K562 (cell line): Measurements from ENCODE around the gene SLC34A3. TPM values are rescaled to one million over a fixed set of nuclear protein-coding genes. Genes with fewer than 3 reads are reported as not detected.

Experiments used
- ARID2 ChIP-seq: fragments of 450-650 bp; IDR thresholded peaks from 2 replicates; pipeline ENCODE4 v1.6.1; 2017; ENCODE audit warnings: antibody characterized with exemption, mild to moderate bottlenecking
- C11orf30 ChIP-seq: fragments of 450-650 bp; IDR thresholded peaks from 2 replicates; pipeline ENCODE4 v1.6.1; 2016; ENCODE audit warnings: low read depth, mild to moderate bottlenecking
- MEIS2 ChIP-seq: fragments of 450-650 bp; IDR thresholded peaks from 2 replicates; pipeline ENCODE4 v1.6.1; 2014; ENCODE audit warnings: mild to moderate bottlenecking; ENCODE audit not compliant: partially characterized antibody
- POLR3G ChIP-seq: IDR thresholded peaks from 2 replicates; pipeline ENCODE4 v1.6.1; 2011; ENCODE audit not compliant: insufficient read length, insufficient replicate concordance; ENCODE audit errors: extremely low read depth
- SP1 ChIP-seq: sonication (generic); formaldehyde crosslinking; IDR thresholded peaks from 2 replicates; pipeline ENCODE4 v1.8.1; 2022; ENCODE audit warnings: mild to moderate bottlenecking, missing genetic modification reagents
- SP2 ChIP-seq: IDR thresholded peaks from 2 replicates; pipeline ENCODE4 v1.6.1; 2011; ENCODE audit warnings: mild to moderate bottlenecking, low read depth, low read length, moderate library complexity; ENCODE audit not compliant: poor library complexity, severe bottlenecking; ENCODE audit errors: extremely low read depth
- ZNF121 ChIP-seq: sonication (generic); formaldehyde crosslinking; conservative IDR thresholded peaks from 2 replicates; pipeline ENCODE4 v1.8.0; 2022; ENCODE audit warnings: missing genetic modification reagents
- ZNF431 ChIP-seq: sonication (generic); formaldehyde crosslinking; IDR thresholded peaks from 2 replicates; pipeline ENCODE4 v1.8.0; 2022; ENCODE audit warnings: mild to moderate bottlenecking, missing genetic modification reagents
- polyA plus RNA-seq, 8 experiments: library from polyadenylated mRNA; depleted of rRNA in 4 of 8; stranded (reverse) in 5 of 8; unstranded in 3 of 8; fragments of >200 nt; fragmentation: Nextera tagmentation in 2 of 8; fragmentation: Illumina TruSeq in 1 of 8; extraction: Ambion mirVana in 2 of 8; extraction: Trizol in 1 of 8; gene quantifications; 2 replicates each; pipeline versions ENCODE4 v1.2.1 to v1.2.3, GENCODE V29; 2011 to 2014; ENCODE audit warnings: inconsistent platforms in 1 of 8, missing spikeins in 1 of 8
- total RNA-seq, 7 experiments: library from RNA; depleted of rRNA in 6 of 7; stranded (reverse); fragments of >200 nt in 6 of 7; fragmentation: Illumina TruSeq in 2 of 7; extraction: Trizol in 2 of 7; gene quantifications; 2 replicates each; pipeline versions ENCODE4 v1.2.1 to v1.2.3, GENCODE V29; 2011 to 2021; ENCODE audit warnings: low replicate concordance in 1 of 7
- TF ChIP-seq, protein P1 (sequence below), 2 experiments: IDR thresholded peaks in 1 of 2; conservative IDR thresholded peaks in 1 of 2; 2 replicates each; pipeline ENCODE4 v1.6.1; 2016; ENCODE audit warnings: low read depth in 2 of 2, mild to moderate bottlenecking in 1 of 2, missing compliant biosample characterization in 1 of 2, missing genetic modification characterization in 1 of 2, moderate library complexity in 1 of 2
- TF ChIP-seq, protein P2 (sequence below), 2 experiments: fragments of 450-650 bp in 1 of 2; sonication (generic) in 1 of 2; formaldehyde crosslinking in 1 of 2; IDR thresholded peaks in 1 of 2; conservative IDR thresholded peaks in 1 of 2; 2 replicates each; pipeline versions ENCODE4 v1.6.1 to v1.8.1; 2016 to 2023; ENCODE audit warnings: mild to moderate bottlenecking in 2 of 2, moderate library complexity in 2 of 2, inconsistent platforms in 1 of 2, missing genetic modification reagents in 1 of 2
- TF ChIP-seq, protein P3 (sequence below), 3 experiments: fragments of 200-800 bp in 1 of 3; fragments of 250-450 bp in 1 of 3; fragments of 450-650 bp in 1 of 3; sonication (Bioruptor Pico) in 1 of 3; sonication (Bioruptor generic) in 1 of 3; formaldehyde crosslinking in 1 of 3; IDR thresholded peaks; 2 replicates each; pipeline versions ENCODE4 v1.6.1 to v1.8.0; 2016 to 2022; ENCODE audit warnings: mild to moderate bottlenecking in 2 of 3, missing genetic modification characterization in 2 of 3, missing compliant biosample characterization in 1 of 3, moderate library complexity in 1 of 3
- TF ChIP-seq, protein P4 (sequence below): fragments of 200-800 bp; sonication (Bioruptor generic); IDR thresholded peaks from 2 replicates; pipeline ENCODE4 v1.6.1; 2017; ENCODE audit warnings: missing genetic modification characterization, missing compliant biosample characterization
- TF ChIP-seq, protein P5 (sequence below): fragments of 450-650 bp; IDR thresholded peaks from 2 replicates; pipeline ENCODE4 v1.6.1; 2016
- TF ChIP-seq, protein P6 (sequence below): fragments of 450-650 bp; IDR thresholded peaks from 2 replicates; pipeline ENCODE4 v1.6.1; 2016; ENCODE audit warnings: low read depth, mild to moderate bottlenecking, moderate library complexity

The SLC34A3 gene
- total and polyA plus RNA-seq, 9 of the 15 experiments (the other 6 are each of a cell fraction or from before 2014, with no cell fraction given): not detected

DNA sequence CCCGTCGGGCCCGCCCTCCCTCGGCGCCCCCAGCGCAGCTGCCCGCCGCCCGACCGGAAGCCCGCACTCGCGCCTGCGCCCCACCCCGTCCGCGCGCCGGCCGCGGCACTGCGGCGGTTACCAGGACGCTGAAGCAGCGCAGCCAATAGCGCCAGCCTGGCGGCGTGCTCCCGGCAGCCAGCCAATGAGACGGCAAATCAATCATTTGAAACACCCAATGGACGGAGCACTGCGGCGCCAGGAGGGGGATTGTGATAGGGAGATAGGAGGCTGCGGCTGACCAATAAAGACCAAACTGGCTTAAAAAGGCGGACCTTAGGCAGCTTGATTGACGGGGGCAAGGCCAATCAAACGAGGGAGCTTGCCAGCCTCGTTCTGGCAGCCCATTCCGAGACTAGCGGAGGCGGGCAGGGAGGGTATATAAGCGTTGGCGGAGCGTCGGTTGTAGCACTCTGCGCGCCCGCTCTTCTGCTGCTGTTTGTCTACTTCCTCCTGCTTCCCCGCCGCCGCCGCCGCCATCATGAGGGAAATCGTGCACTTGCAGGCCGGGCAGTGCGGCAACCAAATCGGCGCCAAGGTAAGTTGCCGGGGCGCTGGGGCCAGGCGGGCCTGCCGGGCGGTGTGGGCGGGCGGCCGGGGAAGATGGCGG is 10.3 kb downstream of the SLC34A3 start, which contains the start of gene TUBB4B (continued):
- TF ChIP-seq, protein P1, sequence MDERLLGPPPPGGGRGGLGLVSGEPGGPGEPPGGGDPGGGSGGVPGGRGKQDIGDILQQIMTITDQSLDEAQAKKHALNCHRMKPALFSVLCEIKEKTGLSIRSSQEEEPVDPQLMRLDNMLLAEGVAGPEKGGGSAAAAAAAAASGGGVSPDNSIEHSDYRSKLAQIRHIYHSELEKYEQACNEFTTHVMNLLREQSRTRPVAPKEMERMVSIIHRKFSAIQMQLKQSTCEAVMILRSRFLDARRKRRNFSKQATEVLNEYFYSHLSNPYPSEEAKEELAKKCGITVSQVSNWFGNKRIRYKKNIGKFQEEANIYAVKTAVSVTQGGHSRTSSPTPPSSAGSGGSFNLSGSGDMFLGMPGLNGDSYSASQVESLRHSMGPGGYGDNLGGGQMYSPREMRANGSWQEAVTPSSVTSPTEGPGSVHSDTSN (CRISPR knock-in tag; IDR thresholded peaks at IDR 0.05; ENCODE audit: low read depth): peak; percentile 99
- TF ChIP-seq, protein P1 (tag; conservative IDR thresholded peaks at IDR 0.05; ENCODE audit: low read depth): peak; percentile 100
- peak; percentile 94 for TF ChIP-seq SP2
- TF ChIP-seq, protein P2, sequence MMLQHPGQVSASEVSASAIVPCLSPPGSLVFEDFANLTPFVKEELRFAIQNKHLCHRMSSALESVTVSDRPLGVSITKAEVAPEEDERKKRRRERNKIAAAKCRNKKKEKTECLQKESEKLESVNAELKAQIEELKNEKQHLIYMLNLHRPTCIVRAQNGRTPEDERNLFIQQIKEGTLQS (IDR thresholded peaks at IDR 0.05): no peak
- TF ChIP-seq, protein P2 (CRISPR knock-in tag; conservative IDR thresholded peaks at IDR 0.05): 0 out of 2 replicates have a peak, but pooled peaks have one; percentile 40
- TF ChIP-seq ZNF431 (CRISPR knock-in tag): no peak
- TF ChIP-seq, protein P3, sequence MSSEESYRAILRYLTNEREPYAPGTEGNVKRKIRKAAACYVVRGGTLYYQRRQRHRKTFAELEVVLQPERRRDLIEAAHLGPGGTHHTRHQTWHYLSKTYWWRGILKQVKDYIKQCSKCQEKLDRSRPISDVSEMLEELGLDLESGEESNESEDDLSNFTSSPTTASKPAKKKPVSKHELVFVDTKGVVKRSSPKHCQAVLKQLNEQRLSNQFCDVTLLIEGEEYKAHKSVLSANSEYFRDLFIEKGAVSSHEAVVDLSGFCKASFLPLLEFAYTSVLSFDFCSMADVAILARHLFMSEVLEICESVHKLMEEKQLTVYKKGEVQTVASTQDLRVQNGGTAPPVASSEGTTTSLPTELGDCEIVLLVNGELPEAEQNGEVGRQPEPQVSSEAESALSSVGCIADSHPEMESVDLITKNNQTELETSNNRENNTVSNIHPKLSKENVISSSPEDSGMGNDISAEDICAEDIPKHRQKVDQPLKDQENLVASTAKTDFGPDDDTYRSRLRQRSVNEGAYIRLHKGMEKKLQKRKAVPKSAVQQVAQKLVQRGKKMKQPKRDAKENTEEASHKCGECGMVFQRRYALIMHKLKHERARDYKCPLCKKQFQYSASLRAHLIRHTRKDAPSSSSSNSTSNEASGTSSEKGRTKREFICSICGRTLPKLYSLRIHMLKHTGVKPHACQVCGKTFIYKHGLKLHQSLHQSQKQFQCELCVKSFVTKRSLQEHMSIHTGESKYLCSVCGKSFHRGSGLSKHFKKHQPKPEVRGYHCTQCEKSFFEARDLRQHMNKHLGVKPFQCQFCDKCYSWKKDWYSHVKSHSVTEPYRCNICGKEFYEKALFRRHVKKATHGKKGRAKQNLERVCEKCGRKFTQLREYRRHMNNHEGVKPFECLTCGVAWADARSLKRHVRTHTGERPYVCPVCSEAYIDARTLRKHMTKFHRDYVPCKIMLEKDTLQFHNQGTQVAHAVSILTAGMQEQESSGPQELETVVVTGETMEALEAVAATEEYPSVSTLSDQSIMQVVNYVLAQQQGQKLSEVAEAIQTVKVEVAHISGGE (CRISPR knock-in tag; IDR thresholded peaks at IDR 0.05): peak in 1 of 3 experiments; percentile 80; a peak in 2 of 6 replicates
- TF ChIP-seq, protein P4, sequence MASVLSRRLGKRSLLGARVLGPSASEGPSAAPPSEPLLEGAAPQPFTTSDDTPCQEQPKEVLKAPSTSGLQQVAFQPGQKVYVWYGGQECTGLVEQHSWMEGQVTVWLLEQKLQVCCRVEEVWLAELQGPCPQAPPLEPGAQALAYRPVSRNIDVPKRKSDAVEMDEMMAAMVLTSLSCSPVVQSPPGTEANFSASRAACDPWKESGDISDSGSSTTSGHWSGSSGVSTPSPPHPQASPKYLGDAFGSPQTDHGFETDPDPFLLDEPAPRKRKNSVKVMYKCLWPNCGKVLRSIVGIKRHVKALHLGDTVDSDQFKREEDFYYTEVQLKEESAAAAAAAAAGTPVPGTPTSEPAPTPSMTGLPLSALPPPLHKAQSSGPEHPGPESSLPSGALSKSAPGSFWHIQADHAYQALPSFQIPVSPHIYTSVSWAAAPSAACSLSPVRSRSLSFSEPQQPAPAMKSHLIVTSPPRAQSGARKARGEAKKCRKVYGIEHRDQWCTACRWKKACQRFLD (CRISPR knock-in tag): no peak
- no peak for TF ChIP-seq POLR3G
- TF ChIP-seq C11orf30: no peak
- TF ChIP-seq MEIS2: peak; percentile 88
- TF ChIP-seq, protein P5, sequence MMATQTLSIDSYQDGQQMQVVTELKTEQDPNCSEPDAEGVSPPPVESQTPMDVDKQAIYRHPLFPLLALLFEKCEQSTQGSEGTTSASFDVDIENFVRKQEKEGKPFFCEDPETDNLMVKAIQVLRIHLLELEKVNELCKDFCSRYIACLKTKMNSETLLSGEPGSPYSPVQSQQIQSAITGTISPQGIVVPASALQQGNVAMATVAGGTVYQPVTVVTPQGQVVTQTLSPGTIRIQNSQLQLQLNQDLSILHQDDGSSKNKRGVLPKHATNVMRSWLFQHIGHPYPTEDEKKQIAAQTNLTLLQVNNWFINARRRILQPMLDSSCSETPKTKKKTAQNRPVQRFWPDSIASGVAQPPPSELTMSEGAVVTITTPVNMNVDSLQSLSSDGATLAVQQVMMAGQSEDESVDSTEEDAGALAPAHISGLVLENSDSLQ: peak; percentile 100
- peak; percentile 95 for TF ChIP-seq SP1 (CRISPR knock-in tag)
- TF ChIP-seq ZNF121: no peak
- TF ChIP-seq, protein P6, sequence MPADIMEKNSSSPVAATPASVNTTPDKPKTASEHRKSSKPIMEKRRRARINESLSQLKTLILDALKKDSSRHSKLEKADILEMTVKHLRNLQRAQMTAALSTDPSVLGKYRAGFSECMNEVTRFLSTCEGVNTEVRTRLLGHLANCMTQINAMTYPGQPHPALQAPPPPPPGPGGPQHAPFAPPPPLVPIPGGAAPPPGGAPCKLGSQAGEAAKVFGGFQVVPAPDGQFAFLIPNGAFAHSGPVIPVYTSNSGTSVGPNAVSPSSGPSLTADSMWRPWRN: no peak
- no peak for TF ChIP-seq ARID2
